K562 (cell line): Measurements from ENCODE around the gene MRPS5. TPM values are rescaled to one million over a fixed set of nuclear protein-coding genes. Genes with fewer than 3 reads are reported as not detected.

Source experiments
- ATAC-seq: fragments of 200-7000 bp; cut with Tn5 transposase; 3 replicates; pipeline ENCODE4 v1.9.1; 2020; ENCODE audit warnings: moderate library complexity
- BruUV-seq: library from RNA; stranded (reverse); fragments of 400-500 nt; replicated peaks from 2 replicates; lab custom pipeline; 2021; lab: Mats Ljungman, UMichigan
- CTCF ChIA-PET: fragments of 300-600 bp; formaldehyde crosslinking; extraction: SDS; loops from one replicate; lab custom pipeline; 2021; ENCODE audit warnings: low intra/inter-chr PET ratio; lab: Yijun Ruan, JAX
- POLR2A ChIA-PET: fragments of 300-600, 350-650 bp; sonication (Branson Sonifier 250); formaldehyde crosslinking; extraction: SDS; loops from one replicate; lab custom pipeline; 2021; ENCODE audit warnings: antibody characterized with exemption, inconsistent platforms; lab: Yijun Ruan, JAX
- DNase-seq, 4 experiments: peaks; one replicate each; pipeline versions ENCODE4 v3.0.0 to v3.0.0-alpha.2; 2011 to 2018; ENCODE audit warnings: low spot score in 3 of 4, mixed read lengths in 3 of 4; ENCODE audit errors: extremely low read depth in 1 of 4
- FAIRE-seq: peaks from 2 replicates; lab custom pipeline; 2011; peaks lifted over from hg19 to GRCh38; lab: Jason Lieb, UNC
- H2AFZ ChIP-seq: 2 replicates; pipeline ENCODE4 v1.6.0; 2011; ENCODE audit warnings: low read depth, low read length, control low read depth, inconsistent platforms
- H3K27ac ChIP-seq: fragments of 200-600 bp; 3 replicates; pipeline ENCODE4 v1.8.0; 2011; ENCODE audit warnings: low read depth, mild to moderate bottlenecking, control low read depth, inconsistent platforms, low read length, moderate library complexity, mixed read lengths; ENCODE audit errors: extremely low read depth
- H3K27me3 ChIP-seq, 2 experiments: fragments of 300-600 bp in 1 of 2; 2 replicates in 1 of 2; 3 replicates in 1 of 2; pipeline versions ENCODE4 v1.6.0 to v1.8.0; 2011; ENCODE audit warnings: inconsistent platforms in 2 of 2, low read length in 2 of 2, mild to moderate bottlenecking in 1 of 2, mixed read lengths in 1 of 2, moderate library complexity in 1 of 2; ENCODE audit not compliant: control insufficient read depth in 2 of 2, insufficient read depth in 2 of 2
- H3K36me3 ChIP-seq: fragments of 300-600 bp; 3 replicates; pipeline ENCODE4 v1.8.0; 2011; ENCODE audit warnings: mild to moderate bottlenecking, low read length, inconsistent platforms; ENCODE audit not compliant: control insufficient read depth, insufficient read depth
- H3K4me1 ChIP-seq, 2 experiments: fragments of 200-600 bp in 1 of 2; replicated peaks in 1 of 2; 2 replicates in 1 of 2; 3 replicates in 1 of 2; pipeline versions ENCODE4 v1.5.1 to v1.8.0; 2011; ENCODE audit warnings: inconsistent platforms in 2 of 2, low read length in 2 of 2, mild to moderate bottlenecking in 1 of 2, mixed read lengths in 1 of 2, moderate library complexity in 1 of 2; ENCODE audit not compliant: control insufficient read depth in 2 of 2, insufficient read depth in 2 of 2
- H3K4me2 ChIP-seq: 2 replicates; pipeline ENCODE4 v1.6.1; 2011; ENCODE audit warnings: low read length, control low read depth, inconsistent platforms, mixed read lengths; ENCODE audit not compliant: insufficient read depth
- H3K4me3 ChIP-seq: fragments of 200-600 bp; sonication (generic), shearing (Covaris generic); 2 replicates; pipeline ENCODE4 v1.5.1; 2016; ENCODE audit warnings: control low read depth, inconsistent platforms
- H3K79me2 ChIP-seq: fragments of 200-600 bp; 3 replicates; pipeline ENCODE4 v1.8.0; 2011; ENCODE audit warnings: low read length, inconsistent platforms; ENCODE audit not compliant: control insufficient read depth, insufficient read depth
- H3K9ac ChIP-seq, 2 experiments: 2 replicates each; pipeline versions ENCODE4 v1.6.0 to v1.6.1; 2011; ENCODE audit warnings: low read depth in 2 of 2, low read length in 2 of 2, control low read depth in 1 of 2, inconsistent platforms in 1 of 2, mild to moderate bottlenecking in 1 of 2, mixed read lengths in 1 of 2; ENCODE audit not compliant: insufficient read depth in 1 of 2
- H3K9me1 ChIP-seq: one replicate; pipeline ENCODE4 v1.6.0; 2011; ENCODE audit warnings: inconsistent platforms, mild to moderate bottlenecking, low read length, moderate library complexity; ENCODE audit not compliant: control insufficient read depth, insufficient read depth
- H3K9me3 ChIP-seq: replicated peaks from 2 replicates; pipeline ENCODE4 v1.5.1; 2011; ENCODE audit warnings: low read depth, low read length, inconsistent platforms; ENCODE audit not compliant: control insufficient read depth, insufficient read depth
- H4K20me1 ChIP-seq: replicated peaks from 2 replicates; pipeline ENCODE4 v1.6.1; 2011; ENCODE audit warnings: low read length, inconsistent platforms, mixed read lengths; ENCODE audit not compliant: control insufficient read depth, insufficient read depth
- PATZ1 ChIP-seq: fragments of 250-450 bp; sonication (Bioruptor Pico); IDR thresholded peaks from 2 replicates; pipeline ENCODE4 v1.5.0; 2020; ENCODE audit warnings: mild to moderate bottlenecking, borderline replicate concordance
- RFX7 ChIP-seq: fragments of 250-450 bp; sonication (Bioruptor Pico); IDR thresholded peaks from 2 replicates; pipeline ENCODE4 v1.5.1; 2021; ENCODE audit warnings: mild to moderate bottlenecking
- THAP12 ChIP-seq: fragments of 250-450 bp; sonication (Bioruptor Pico); IDR thresholded peaks from 2 replicates; pipeline ENCODE4 v1.9.0; 2021; ENCODE audit warnings: mild to moderate bottlenecking, inconsistent platforms
- TSC22D4 ChIP-seq: fragments of 450-650 bp; IDR thresholded peaks from 2 replicates; pipeline ENCODE4 v1.6.1; 2016; ENCODE audit warnings: missing genetic modification characterization, missing biosample characterization, control low read depth
- WGBS: fragments of 100-300 bp; shearing (Covaris generic); methylation state at CpG from one replicate; pipeline ENCODE4 v1.1.6; 2016; ENCODE audit warnings: low coverage, mixed read lengths; ENCODE audit not compliant: insufficient coverage; ENCODE audit errors: missing lambda C conversion rate; 5-methylcytosine and 5-hydroxymethylcytosine counted together
- in situ Hi-C: fragments of 300-500 bp; cut with MboI; formaldehyde crosslinking; loops from 4 replicates; pipeline ENCODE4 v1.15.0; 2018; ENCODE audit warnings: inconsistent platforms, mixed read lengths
- intact Hi-C: fragments of 100-400 bp; cut with micrococcal nuclease; formaldehyde crosslinking; loops from 2 replicates; pipeline ENCODE4 v1.14.2; 2022
- polyA plus RNA-seq, 8 experiments: library from polyadenylated mRNA; depleted of rRNA in 4 of 8; stranded (reverse) in 5 of 8; unstranded in 3 of 8; fragments of >200 nt; fragmentation: Nextera tagmentation in 2 of 8; fragmentation: Illumina TruSeq in 1 of 8; extraction: Ambion mirVana in 2 of 8; extraction: Trizol in 1 of 8; gene quantifications; 2 replicates each; pipeline versions ENCODE4 v1.2.1 to v1.2.3, GENCODE V29; 2011 to 2014; ENCODE audit warnings: inconsistent platforms in 1 of 8, missing spikeins in 1 of 8
- total RNA-seq, 7 experiments: library from RNA; depleted of rRNA in 6 of 7; stranded (reverse); fragments of >200 nt in 6 of 7; fragmentation: Illumina TruSeq in 2 of 7; extraction: Trizol in 2 of 7; gene quantifications; 2 replicates each; pipeline versions ENCODE4 v1.2.1 to v1.2.3, GENCODE V29; 2011 to 2021; ENCODE audit warnings: low replicate concordance in 1 of 7

The MRPS5 gene
- total and polyA plus RNA-seq, 9 of the 15 experiments (the other 6 are each of a cell fraction or from before 2014, with no cell fraction given), result 85.0 to 162 (median 118) TPM

- Histone ChIP-seq H3K9ac (no peak overlapping the region), H2AFZ (no peak overlapping the region), H3K9me3 (no peaks in the 10 kb centered on the region), H3K79me2 (no peaks in the 10 kb centered on the region), H3K4me2 (no peak overlapping the region), H3K36me3 (peaks cover 68% of the 10 kb centered on the region), H3K9me1 (no peaks in the 10 kb centered on the region), H3K4me1 (no peaks in the 10 kb centered on the region), H4K20me1 (no peaks in the 10 kb centered on the region), H3K4me3 (no peak overlapping the region), H3K27me3 (no peaks in the 10 kb centered on the region), H3K27ac (no peak overlapping the region)
- intact Hi-C loops, result no loop called here
- no TSS peak for BruUV-seq
- 93% methylated on average over 5 of the region's 5 CpGs for WGBS
- no peak for TF ChIP-seq THAP12 (CRISPR knock-in tag)
- TF ChIP-seq PATZ1 (CRISPR knock-in tag), result no peak
- TF ChIP-seq RFX7 (CRISPR knock-in tag), result no peak
- TF ChIP-seq TSC22D4, result no peak
- ATAC-seq (no peak), DNase-seq (no peak), FAIRE-seq (no peak)
- CTCF ChIA-PET, result no interaction called here
- POLR2A ChIA-PET, result no interaction called here
- in situ Hi-C loops, result no loop called here
Measured at GRCh38 chr2:95087379-95087778, 34.2 kb downstream of the MRPS5 start.
